SU-DHL-6 (cell line): ENCODE measurements around the gene KCNAB2.

ENCODE experiments used
- H2AFZ ChIP-seq: fragments of 200-600 bp; sonication (generic); 2 replicates; pipeline ENCODE4 v1.6.1; 2014; ENCODE audit warnings: low read depth, mild to moderate bottlenecking, moderate library complexity, mixed read lengths, antibody characterized with exemption, low read length; ENCODE audit not compliant: severe bottlenecking
- H3F3A ChIP-seq: fragments of 200-600 bp; shearing (Covaris generic); 2 replicates; pipeline ENCODE4 v1.6.0; 2016; ENCODE audit warnings: antibody characterized with exemption, mild to moderate bottlenecking; ENCODE audit not compliant: insufficient read depth
- H3K27ac ChIP-seq: fragments of 200-600 bp; sonication (generic); 2 replicates; pipeline ENCODE4 v1.5.1; 2016; ENCODE audit warnings: low read depth, mild to moderate bottlenecking, low read length, moderate library complexity, mixed read lengths
- H3K27me3 ChIP-seq: fragments of 200-600 bp; sonication (generic), shearing (Covaris generic); 2 replicates; pipeline ENCODE4 v1.6.0; 2014; ENCODE audit warnings: mild to moderate bottlenecking, low read length
- H3K36me3 ChIP-seq: fragments of 200-600 bp; sonication (generic); 2 replicates; pipeline ENCODE4 v1.6.1; 2014; ENCODE audit warnings: mild to moderate bottlenecking, low read length, mixed read lengths
- H3K4me2 ChIP-seq: fragments of 300-600, 200-600 bp; shearing (Covaris generic), sonication (generic); 2 replicates; pipeline ENCODE4 v1.6.0; 2014; ENCODE audit warnings: low read length, low read depth, mild to moderate bottlenecking; ENCODE audit not compliant: poor library complexity, severe bottlenecking
- H3K4me3 ChIP-seq: fragments of 200-600 bp; sonication (generic); 2 replicates; pipeline ENCODE4 v1.5.1; 2014; ENCODE audit warnings: antibody characterized with exemption, low read length, mild to moderate bottlenecking, mixed read lengths; ENCODE audit not compliant: insufficient read depth, poor library complexity, severe bottlenecking
- H3K79me2 ChIP-seq: fragments of 200-600 bp; sonication (generic); 2 replicates; pipeline ENCODE4 v1.6.1; 2014; ENCODE audit warnings: mild to moderate bottlenecking, low read length, moderate library complexity; ENCODE audit not compliant: insufficient read depth
- H3K9ac ChIP-seq: fragments of 200-600 bp; sonication (generic); 2 replicates; pipeline ENCODE4 v1.7.0; 2014; ENCODE audit warnings: mild to moderate bottlenecking, low read length
- H3K9me2 ChIP-seq: fragments of 200-600 bp; sonication (generic); replicated peaks from 2 replicates; pipeline ENCODE4 v1.6.1; 2014; ENCODE audit warnings: low read length; ENCODE audit not compliant: insufficient read depth
- H3K9me3 ChIP-seq: fragments of 200-600 bp; sonication (generic); 2 replicates; pipeline ENCODE4 v1.6.1; 2014; ENCODE audit warnings: low read length, mixed read lengths; ENCODE audit not compliant: insufficient read depth
- H4K20me1 ChIP-seq: fragments of 200-600 bp; sonication (generic); 2 replicates; pipeline ENCODE4 v1.6.1; 2014; ENCODE audit warnings: low read depth, mild to moderate bottlenecking, antibody characterized with exemption, low read length, moderate library complexity, mixed read lengths
- CTCF ChIP-seq: fragments of 200-600 bp; sonication (generic); IDR thresholded peaks from one replicate; pipeline ENCODE4 v1.5.1; 2017; ENCODE audit warnings: antibody characterized with exemption, mild to moderate bottlenecking, low read length, moderate library complexity; ENCODE audit not compliant: insufficient read depth, poor library complexity, severe bottlenecking
- EZH2phosphoT487 ChIP-seq: fragments of 200-600 bp; sonication (generic), shearing (Covaris generic); conservative IDR thresholded peaks from 2 replicates; pipeline ENCODE4 v1.6.1; 2018; ENCODE audit warnings: mild to moderate bottlenecking, antibody characterized with exemption, low read length, moderate library complexity, mixed read lengths

Gene KCNAB2

GRCh38 chr1:6012529-6013318 is 33.0 kb upstream of the KCNAB2 start:
- H3K4me2 ChIP-seq = no peak overlapping the region
- H3K27ac ChIP-seq = no peak overlapping the region
- no peak overlapping the region for H2AFZ ChIP-seq
- H3K4me3 ChIP-seq = no peak overlapping the region
- H3K27me3 ChIP-seq = no peaks in the 10 kb centered on the region
- H3F3A ChIP-seq = no peaks in the 10 kb centered on the region
- no peaks in the 10 kb centered on the region for H4K20me1 ChIP-seq
- H3K9me3 ChIP-seq = no peaks in the 10 kb centered on the region
- H3K36me3 ChIP-seq = no peaks in the 10 kb centered on the region
- H3K9ac ChIP-seq = no peak overlapping the region
- TF ChIP-seq CTCF = no peak
- H3K79me2 ChIP-seq = no peaks in the 10 kb centered on the region
- H3K9me2 ChIP-seq = no peaks in the 10 kb centered on the region

- H3K36me3 ChIP-seq = no peaks in the 10 kb centered on the region
- no peak overlapping the region for H2AFZ ChIP-seq
- no peak overlapping the region for H3K9ac ChIP-seq
- no peaks in the 10 kb centered on the region for H3F3A ChIP-seq
- H3K79me2 ChIP-seq = no peaks in the 10 kb centered on the region
- H3K27me3 ChIP-seq = no peaks in the 10 kb centered on the region
- no peak for TF ChIP-seq EZH2phosphoT487
- no peak for TF ChIP-seq CTCF
- H4K20me1 ChIP-seq = no peaks in the 10 kb centered on the region
- no peak overlapping the region for H3K27ac ChIP-seq
- no peak overlapping the region for H3K4me3 ChIP-seq
- H3K9me3 ChIP-seq = no peaks in the 10 kb centered on the region
- no peaks in the 10 kb centered on the region for H3K9me2 ChIP-seq
- H3K4me2 ChIP-seq = no peak overlapping the region
Measured at GRCh38 chr1:6013491-6013890, 32.2 kb upstream of the KCNAB2 start.

- H3K4me3 ChIP-seq = no peak overlapping the region
- no peak overlapping the region for H3K9ac ChIP-seq
- H3K36me3 ChIP-seq = no peaks in the 10 kb centered on the region
- H3K27me3 ChIP-seq = no peaks in the 10 kb centered on the region
- no peaks in the 10 kb centered on the region for H3K9me3 ChIP-seq
- no peaks in the 10 kb centered on the region for H3K9me2 ChIP-seq
- no peak overlapping the region for H3K27ac ChIP-seq
- H3K4me2 ChIP-seq = no peak overlapping the region
- no peak overlapping the region for H2AFZ ChIP-seq
- TF ChIP-seq EZH2phosphoT487 (no peak), CTCF (no peak)
- H3F3A ChIP-seq = no peaks in the 10 kb centered on the region
- no peaks in the 10 kb centered on the region for H3K79me2 ChIP-seq
- H4K20me1 ChIP-seq = no peaks in the 10 kb centered on the region
Measured at GRCh38 chr1:6014130-6014999, 31.3 kb upstream of the KCNAB2 start.
